CD4-positive, alpha-beta T cell treated with Interleukin-4 for 1 hour (primary cell): ENCODE results near the gene EYS.

ENCODE experiments used
- DNase-seq, 2 donors: peaks; one replicate each; pipeline ENCODE4 v3.0.0-alpha.2; 2020 to 2022

EYS gene

DNA sequence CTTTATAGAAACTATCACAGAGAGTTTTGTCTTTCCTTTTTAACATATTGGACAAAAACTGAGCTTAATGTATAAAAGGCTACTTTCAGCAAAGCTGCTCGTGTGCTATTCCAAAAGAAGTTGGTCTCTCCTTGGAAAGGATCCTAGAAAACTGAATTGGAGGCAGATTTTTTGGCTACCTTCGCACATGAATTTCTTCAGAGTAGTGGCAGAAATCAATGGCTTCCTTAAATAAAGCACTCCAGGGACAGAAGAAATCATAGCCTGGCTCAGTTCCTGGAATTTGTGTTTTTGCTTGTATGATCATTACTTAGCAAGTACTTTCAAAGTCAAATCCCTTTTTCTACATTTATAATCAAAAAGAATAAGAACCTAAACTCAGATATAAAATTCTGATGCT lies 1291.1 kb downstream of the EYS start:
- no peak for DNase-seq

GRCh38 chr6:64411226-64411625 lies 1295.8 kb downstream of the EYS start:
- DNase-seq, result no peak

- DNase-seq, result no peak
These were observed 1297.1 kb downstream of the EYS start for GRCh38 chr6:64409948-64410347.

- DNase-seq, result no peak
These were observed 1302.6 kb downstream of the EYS start for GRCh38 chr6:64404396-64404795.

- DNase-seq, result no peak
These were observed 1323.7 kb downstream of the EYS start for GRCh38 chr6:64383277-64383676.

DNA sequence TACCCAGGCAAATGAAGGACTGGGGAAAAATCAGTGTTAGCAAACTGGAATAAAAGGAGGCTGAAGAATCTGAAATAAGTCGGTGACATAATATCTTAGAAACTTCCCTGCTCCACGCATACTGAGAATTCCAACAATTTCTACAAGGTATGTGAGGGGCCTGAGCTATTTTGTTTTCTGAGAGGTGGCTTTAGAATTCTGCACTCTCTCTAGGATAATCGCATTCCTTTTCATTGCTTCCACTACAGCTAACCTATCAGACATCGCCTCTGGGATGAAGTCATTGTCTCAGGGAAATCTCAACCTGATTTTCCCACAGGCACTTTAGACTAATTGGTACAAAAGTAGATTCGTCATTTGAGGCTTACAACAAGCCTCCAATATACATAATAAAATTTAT lies 1330.6 kb downstream of the EYS start:
- no peak for DNase-seq

DNA sequence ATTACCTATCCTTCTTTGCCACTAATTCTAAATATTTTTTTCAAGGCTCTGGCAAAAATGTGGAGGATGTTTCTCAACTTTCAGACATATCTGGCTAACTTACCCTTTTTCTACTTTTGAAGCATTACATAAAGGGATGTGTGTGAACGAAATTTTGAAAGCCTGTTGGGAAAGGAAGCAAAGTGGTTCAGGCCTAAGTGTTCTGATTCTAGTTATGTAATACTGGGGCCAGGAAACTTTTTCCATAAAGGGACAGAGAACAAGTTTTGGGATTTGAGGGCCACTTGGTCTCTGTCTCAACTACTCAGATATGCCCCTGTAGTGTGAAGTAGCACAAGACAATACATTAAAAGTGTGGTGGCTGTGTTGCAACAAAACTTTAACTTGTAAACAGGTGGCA lies 1349.6 kb downstream of the EYS start:
- DNase-seq, result no peak

DNA sequence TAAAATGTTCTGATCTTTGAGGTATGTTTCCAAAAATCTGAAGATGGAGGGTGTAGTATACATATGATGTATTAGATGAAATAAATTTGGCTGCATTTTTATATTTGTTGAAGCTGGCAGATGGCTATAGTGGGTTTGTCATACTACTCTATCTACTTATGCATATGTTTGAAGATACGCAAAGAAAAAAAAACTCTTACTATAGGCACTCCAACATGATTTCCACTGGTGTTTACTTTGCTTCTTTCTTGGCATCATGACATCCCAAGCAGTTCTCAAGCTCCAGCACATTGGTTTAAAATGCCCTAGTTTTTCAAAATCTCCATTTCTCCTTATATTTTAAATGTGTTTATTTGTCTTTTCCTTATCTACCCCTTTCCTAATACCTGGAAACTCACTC lies 1359.6 kb downstream of the EYS start:
- DNase-seq, result no peak

DNA sequence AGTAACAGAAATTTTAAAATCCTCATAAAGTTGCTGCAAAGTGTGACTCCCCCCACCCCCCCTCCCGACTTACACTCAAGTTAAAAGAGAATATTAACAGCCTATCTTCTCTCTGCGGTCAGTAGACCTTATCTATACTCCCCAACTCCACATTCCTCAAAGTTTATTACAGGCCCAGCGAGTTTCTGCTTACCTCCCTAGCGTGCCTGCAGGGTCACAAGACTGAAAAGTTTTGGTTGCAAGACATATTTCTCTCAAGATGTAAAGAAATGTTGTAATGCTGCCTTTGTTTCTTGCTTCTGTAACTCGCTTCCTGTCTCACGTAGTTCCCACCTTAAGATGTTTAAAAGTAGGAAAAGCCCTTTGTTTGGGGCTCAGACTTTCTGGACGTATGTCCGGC lies 1371.8 kb downstream of the EYS start:
- DNase-seq, result no peak

DNA sequence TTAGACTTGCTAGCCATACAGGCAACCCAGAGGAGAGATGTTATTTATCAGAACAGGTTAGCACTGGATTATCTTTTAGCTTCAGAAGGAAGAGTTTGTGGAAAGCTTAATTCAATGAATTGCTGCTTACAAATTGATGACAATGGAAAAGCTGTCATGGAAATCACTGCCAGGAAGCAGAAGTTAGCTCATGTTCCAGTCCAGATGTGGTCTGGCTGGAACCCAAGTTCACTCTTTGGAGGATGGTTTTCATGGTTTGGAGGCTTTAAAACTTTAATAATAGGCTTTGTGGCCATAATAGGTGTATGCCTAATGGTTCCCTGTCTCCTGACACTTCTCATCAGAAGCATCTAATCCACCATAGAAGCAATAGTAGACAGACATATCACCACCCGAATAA lies 1372.4 kb downstream of the EYS start:
- no peak for DNase-seq

GRCh38 chr6:64330694-64331307 lies 1376.2 kb downstream of the EYS start:
- DNase-seq, result no peak

DNA sequence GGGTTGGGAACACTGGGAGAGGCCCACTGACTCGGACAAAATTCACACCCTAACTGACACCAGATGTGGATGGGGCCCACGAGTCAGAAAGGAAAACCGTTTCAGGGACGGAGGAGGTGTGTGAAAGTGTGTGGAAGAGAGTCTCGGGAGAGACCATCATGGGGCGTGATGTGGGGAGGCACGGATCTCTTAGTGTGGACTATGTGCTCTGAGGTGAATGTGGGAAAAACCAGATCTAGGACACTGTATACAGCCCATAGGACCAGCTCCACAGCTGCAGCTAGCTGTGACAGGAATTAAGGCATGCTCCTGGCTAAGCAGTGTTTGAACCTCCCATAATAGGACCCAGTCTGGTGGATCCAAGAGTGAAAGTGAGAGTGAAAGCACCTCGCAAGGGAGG lies 1380.1 kb downstream of the EYS start:
- DNase-seq, result no peak

DNA sequence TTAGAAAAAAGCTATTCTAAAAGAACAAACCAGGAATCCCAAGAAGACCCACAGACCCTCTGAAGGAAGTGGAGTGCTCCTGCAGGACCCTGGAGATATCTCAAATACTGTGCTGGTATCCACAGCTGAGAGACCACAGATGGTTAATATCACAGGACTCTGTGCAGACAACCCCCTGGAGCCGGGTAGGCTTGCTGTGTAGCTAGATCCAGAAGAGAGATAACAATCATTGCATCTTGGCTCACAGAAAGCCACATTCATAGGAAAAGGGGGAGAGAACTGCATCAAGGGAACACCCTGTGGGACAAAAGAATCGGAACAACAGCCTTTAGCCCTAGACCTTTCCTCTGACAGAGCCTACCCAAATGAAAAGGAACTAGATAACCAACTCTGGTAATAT lies 1381.9 kb downstream of the EYS start:
- no peak for DNase-seq

DNA sequence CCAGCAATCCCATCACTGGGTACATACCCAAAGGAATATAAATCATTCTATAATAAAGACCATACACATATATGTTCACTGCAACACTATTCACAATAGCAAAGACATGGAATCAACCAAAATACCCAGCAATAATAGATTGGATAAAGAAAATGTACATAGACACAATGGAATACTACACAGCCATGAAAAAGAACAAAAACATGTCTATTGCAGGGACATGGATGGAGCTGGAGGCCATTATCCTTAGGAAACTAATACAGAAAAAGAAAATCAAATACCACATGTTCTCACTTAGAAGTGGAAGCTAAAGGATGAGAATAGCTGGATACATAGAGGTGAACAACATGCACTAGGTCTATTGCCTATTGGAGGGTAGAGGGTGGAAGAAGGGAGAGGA lies 1396.8 kb downstream of the EYS start:
- DNase-seq, result no peak

GRCh38 chr6:64301307-64302236 lies 1405.5 kb downstream of the EYS start:
- DNase-seq, result no peak

- no peak for DNase-seq
These were observed 1407.8 kb downstream of the EYS start for GRCh38 chr6:64299176-64299575.

- no peak for DNase-seq
These were observed 1413.0 kb downstream of the EYS start for GRCh38 chr6:64294034-64294433.

- DNase-seq, result no peak
These were observed 1413.7 kb downstream of the EYS start for GRCh38 chr6:64293298-64293697.

- no peak for DNase-seq
These were observed 1416.2 kb downstream of the EYS start for GRCh38 chr6:64290867-64291266.

- DNase-seq, result no peak
These were observed 1417.1 kb downstream of the EYS start for GRCh38 chr6:64289931-64290330.

- DNase-seq, result no peak
These were observed 1418.7 kb downstream of the EYS start for GRCh38 chr6:64288351-64288750.

- DNase-seq, result no peak
These were observed 1425.9 kb downstream of the EYS start for GRCh38 chr6:64281167-64281566.

DNA sequence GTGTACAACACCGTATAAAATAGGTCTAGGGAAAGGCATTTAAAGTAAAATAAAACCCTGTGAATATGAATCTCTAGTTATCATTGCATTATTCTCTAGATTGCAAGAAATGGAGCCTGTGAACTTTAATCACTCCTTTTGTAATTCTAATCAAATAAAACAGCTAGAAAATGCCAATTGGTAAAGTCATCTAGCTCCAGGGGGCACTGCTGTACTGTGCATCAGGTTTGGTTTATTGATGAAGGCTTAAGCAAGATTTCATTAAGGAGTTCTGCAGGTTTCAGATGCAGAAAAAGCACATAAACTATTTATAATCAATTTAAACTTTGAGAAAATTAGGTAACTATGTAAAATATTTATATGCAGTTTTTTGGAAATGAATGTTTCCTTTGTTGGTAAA lies 1426.5 kb downstream of the EYS start:
- DNase-seq, result no peak

DNA sequence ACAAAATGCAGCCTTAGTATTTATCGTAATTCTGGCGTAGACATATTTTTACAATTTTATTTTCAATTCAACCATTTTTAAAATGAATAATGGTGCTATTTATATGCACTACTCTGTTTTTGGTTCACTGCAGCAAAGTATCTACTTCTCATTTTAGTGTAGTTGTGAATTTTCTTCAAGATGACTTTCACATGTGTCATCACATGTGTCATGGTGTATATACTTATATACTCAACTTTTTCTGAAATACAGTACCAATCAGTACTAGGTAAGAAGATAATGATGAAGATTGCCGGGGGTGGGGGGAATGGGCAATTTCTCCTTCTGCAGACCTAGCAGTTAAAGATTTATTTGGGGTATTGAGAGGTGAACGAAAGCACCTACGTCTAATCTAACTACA lies 1436.9 kb downstream of the EYS start:
- no peak for DNase-seq
